PC-9 (cell line): Measurements from ENCODE around the gene ANO1.

ENCODE experiments used
- EZH2 ChIP-seq: fragments of 200-600 bp; sonication (generic); IDR thresholded peaks from 2 replicates; pipeline ENCODE4 v1.8.0; 2017; ENCODE audit warnings: antibody characterized with exemption, low read depth
- TF ChIP-seq, protein P1 (sequence below): fragments of 200-600 bp; sonication (generic); conservative IDR thresholded peaks from 2 replicates; pipeline ENCODE4 v1.6.1; 2017; ENCODE audit warnings: mixed run types, antibody characterized with exemption, mild to moderate bottlenecking, moderate library complexity

DNA sequence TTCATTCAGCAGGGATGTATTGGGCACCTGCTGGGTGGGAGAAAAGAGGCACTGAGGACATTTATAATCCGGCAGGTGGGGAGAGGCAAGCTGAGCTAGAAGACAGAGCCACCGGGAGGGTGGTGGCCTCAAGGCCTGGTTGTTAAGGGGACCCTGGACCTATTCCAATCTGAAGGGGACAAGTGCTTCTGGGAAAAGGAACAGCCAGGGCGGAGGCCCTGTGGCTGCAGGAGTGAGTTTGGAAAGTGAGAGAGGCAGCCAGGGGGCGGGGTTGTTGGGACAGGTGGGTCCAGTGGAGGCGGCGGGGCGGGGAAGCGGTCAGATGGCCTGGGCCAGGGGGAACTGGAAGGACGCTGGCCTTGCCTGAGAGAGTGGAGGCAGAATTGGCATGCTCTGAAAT lies 29.1 kb downstream of the ANO1 start:
- TF ChIP-seq, protein P1, sequence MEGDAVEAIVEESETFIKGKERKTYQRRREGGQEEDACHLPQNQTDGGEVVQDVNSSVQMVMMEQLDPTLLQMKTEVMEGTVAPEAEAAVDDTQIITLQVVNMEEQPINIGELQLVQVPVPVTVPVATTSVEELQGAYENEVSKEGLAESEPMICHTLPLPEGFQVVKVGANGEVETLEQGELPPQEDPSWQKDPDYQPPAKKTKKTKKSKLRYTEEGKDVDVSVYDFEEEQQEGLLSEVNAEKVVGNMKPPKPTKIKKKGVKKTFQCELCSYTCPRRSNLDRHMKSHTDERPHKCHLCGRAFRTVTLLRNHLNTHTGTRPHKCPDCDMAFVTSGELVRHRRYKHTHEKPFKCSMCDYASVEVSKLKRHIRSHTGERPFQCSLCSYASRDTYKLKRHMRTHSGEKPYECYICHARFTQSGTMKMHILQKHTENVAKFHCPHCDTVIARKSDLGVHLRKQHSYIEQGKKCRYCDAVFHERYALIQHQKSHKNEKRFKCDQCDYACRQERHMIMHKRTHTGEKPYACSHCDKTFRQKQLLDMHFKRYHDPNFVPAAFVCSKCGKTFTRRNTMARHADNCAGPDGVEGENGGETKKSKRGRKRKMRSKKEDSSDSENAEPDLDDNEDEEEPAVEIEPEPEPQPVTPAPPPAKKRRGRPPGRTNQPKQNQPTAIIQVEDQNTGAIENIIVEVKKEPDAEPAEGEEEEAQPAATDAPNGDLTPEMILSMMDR, result no peak
- no peak for TF ChIP-seq EZH2
